ENCODE results near the gene RNASEH2A.

DNA sequence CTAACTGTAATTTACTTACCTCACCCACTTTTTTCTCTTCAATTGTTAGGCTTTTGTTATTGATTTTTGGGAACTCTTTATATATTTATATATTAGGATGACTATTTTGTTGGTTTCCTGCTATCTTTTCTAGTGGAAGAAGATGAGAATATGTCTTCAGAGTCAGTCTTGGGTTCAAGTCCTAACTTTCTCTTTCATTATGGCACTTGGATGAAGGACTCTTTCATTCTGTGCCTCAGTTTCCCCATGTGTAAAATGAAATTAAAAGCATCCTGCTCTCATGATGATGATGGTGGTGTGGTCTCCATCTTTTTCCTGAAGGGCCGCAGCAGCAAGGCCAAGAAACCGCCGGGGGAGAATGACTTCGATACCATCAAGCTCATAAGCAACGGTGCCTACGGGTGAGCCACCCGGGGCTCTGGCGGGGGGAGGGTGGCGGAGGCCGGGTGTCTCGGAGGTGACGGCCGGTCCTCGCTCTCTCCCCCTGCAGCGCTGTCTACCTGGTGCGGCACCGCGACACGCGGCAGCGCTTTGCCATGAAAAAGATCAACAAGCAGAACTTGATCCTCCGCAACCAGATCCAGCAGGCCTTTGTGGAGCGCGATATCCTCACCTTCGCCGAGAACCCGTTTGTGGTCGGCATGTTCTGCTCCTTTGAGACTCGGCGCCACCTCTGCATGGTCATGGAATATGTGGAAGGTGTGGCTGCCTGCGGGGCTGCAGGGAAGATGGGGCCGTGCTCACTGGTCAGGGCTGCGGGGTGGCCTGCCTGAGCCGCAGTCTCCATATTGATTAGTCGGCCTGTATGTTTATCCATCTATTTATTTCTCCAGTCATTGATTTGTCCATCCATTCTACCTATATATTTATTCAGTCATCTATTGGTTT, 51.9 kb downstream of the RNASEH2A start:
- TF ChIP-seq EZH2phosphoT487 (IDR thresholded peaks at IDR 0.05; ENCODE audit: borderline replicate concordance, low read depth) (no peak), POLR2AphosphoS5 (IDR thresholded peaks at IDR 0.05; ENCODE audit: low read depth, low read length) (no peak), YY1 (IDR thresholded peaks at IDR 0.05; ENCODE audit: low read depth) (no peak), ZBTB33 (IDR thresholded peaks at IDR 0.05; ENCODE audit: borderline replicate concordance, low read depth) (no peak), TAF1 (IDR thresholded peaks at IDR 0.05; ENCODE audit: borderline replicate concordance, low read depth, low read length) (no peak), RAD21 (IDR thresholded peaks at IDR 0.05; ENCODE audit: low read length) (no peak), TCF12 (IDR thresholded peaks at IDR 0.05) (no peak), FOXM1 (IDR thresholded peaks at IDR 0.05; ENCODE audit: low read depth) (no peak)
- TF ChIP-seq, protein P1, sequence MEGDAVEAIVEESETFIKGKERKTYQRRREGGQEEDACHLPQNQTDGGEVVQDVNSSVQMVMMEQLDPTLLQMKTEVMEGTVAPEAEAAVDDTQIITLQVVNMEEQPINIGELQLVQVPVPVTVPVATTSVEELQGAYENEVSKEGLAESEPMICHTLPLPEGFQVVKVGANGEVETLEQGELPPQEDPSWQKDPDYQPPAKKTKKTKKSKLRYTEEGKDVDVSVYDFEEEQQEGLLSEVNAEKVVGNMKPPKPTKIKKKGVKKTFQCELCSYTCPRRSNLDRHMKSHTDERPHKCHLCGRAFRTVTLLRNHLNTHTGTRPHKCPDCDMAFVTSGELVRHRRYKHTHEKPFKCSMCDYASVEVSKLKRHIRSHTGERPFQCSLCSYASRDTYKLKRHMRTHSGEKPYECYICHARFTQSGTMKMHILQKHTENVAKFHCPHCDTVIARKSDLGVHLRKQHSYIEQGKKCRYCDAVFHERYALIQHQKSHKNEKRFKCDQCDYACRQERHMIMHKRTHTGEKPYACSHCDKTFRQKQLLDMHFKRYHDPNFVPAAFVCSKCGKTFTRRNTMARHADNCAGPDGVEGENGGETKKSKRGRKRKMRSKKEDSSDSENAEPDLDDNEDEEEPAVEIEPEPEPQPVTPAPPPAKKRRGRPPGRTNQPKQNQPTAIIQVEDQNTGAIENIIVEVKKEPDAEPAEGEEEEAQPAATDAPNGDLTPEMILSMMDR (IDR thresholded peaks at IDR 0.05) = no peak
- TF ChIP-seq, protein P2, sequence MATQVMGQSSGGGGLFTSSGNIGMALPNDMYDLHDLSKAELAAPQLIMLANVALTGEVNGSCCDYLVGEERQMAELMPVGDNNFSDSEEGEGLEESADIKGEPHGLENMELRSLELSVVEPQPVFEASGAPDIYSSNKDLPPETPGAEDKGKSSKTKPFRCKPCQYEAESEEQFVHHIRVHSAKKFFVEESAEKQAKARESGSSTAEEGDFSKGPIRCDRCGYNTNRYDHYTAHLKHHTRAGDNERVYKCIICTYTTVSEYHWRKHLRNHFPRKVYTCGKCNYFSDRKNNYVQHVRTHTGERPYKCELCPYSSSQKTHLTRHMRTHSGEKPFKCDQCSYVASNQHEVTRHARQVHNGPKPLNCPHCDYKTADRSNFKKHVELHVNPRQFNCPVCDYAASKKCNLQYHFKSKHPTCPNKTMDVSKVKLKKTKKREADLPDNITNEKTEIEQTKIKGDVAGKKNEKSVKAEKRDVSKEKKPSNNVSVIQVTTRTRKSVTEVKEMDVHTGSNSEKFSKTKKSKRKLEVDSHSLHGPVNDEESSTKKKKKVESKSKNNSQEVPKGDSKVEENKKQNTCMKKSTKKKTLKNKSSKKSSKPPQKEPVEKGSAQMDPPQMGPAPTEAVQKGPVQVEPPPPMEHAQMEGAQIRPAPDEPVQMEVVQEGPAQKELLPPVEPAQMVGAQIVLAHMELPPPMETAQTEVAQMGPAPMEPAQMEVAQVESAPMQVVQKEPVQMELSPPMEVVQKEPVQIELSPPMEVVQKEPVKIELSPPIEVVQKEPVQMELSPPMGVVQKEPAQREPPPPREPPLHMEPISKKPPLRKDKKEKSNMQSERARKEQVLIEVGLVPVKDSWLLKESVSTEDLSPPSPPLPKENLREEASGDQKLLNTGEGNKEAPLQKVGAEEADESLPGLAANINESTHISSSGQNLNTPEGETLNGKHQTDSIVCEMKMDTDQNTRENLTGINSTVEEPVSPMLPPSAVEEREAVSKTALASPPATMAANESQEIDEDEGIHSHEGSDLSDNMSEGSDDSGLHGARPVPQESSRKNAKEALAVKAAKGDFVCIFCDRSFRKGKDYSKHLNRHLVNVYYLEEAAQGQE (IDR thresholded peaks at IDR 0.05; ENCODE audit: low read depth, low read length) = no peak

Measured in SK-N-SH (cell line).